ENCODE results near the gene TFDP2.
"Not testable (repeated sequence)": the region's sequence is repeated elsewhere in the genome, so short reads cannot be mapped to it uniquely, and the experiment has no call there.

Gene TFDP2

GRCh38 chr3:141926929-141927328 lies 222.4 kb downstream of the TFDP2 start:
- DNase-seq (ENCODE audit: low spot score) = no peak

DNA sequence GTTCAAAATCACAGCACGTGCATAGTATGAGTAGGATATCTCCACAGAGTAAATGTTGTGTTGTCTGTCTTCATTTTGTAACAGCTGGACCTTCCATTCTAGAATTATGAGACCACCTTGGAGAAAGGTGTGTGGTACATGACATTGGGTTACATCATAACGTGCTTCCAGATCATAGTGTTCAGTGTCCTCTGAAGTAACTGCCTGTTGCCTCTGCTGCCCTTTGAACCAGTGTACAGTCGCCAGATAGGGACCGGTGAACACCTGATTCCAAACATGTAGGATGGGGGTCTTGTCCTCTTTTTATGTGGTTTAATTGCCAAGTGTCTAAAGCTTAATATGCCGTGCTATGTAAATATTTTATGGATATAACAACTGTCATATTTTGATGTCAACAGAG lies 223.7 kb downstream of the TFDP2 start:
- DNase-seq (ENCODE audit: low spot score) = not testable (repeated sequence)

GRCh38 chr3:141921316-141921715 lies 228.0 kb downstream of the TFDP2 start:
- no peak for DNase-seq (ENCODE audit: low spot score)

- no peak for DNase-seq (ENCODE audit: low spot score)
Observed at GRCh38 chr3:141920701-141921100, 228.6 kb downstream of the TFDP2 start.

DNA sequence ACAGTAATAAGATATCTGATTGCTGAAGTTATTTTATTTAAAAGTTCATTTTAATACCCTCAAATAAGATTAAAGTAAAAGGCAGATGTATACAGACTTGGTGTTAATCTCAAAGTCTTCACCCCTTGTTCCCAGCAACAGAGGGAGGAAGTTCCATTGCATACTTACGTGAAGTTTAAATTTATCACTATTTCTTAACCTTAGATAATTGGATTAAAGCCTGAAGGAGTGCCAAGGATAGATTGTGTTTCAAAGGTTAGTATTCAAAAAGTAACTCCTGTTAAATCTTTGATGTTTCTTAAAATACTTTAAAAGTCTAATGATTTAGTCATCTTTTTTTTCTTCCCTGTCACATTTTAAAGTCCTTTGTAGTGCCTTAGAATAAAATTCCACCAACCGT lies 233.6 kb downstream of the TFDP2 start:
- no peak for DNase-seq (ENCODE audit: low spot score)

GRCh38 chr3:141915016-141915415 lies 234.3 kb downstream of the TFDP2 start:
- DNase-seq (ENCODE audit: low spot score) = no peak

GRCh38 chr3:141914311-141914710 lies 235.0 kb downstream of the TFDP2 start:
- no peak for DNase-seq (ENCODE audit: low spot score)

DNA sequence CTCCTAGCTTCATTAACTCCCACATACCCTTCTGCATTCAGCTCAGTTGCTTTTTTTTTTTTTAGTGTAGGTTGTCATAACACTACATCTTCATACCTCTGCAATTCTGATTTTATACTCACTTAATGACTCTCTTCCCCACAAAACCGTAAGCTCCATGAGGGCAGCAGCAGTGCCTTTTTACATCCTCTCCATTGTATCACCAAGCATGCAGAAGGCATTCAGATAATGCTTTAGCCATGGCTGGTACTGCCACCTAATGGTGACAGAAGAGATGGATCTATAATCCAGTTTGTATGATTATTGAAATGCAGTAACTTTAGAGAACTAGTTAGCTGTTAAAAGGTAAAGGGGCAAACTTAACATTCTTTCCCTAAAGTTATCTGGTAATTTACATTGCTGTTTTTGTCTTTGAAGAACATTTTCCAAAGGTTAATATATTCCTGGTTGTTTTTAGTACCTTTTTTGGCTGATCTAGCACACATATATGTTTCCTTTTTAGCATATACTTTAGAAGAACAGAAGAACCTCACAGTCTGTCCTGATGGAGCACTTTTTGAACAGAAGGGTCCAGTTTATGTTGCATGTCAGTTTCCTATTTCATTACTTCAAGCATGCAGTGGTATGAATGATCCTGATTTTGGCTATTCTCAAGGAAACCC lies 236.1 kb downstream of the TFDP2 start:
- peak; percentile 8 for DNase-seq (ENCODE audit: low spot score)

GRCh38 chr3:141909986-141910385 lies 239.4 kb downstream of the TFDP2 start:
- DNase-seq (ENCODE audit: low spot score) = not testable (repeated sequence)

- no peak for DNase-seq (ENCODE audit: low spot score)
Observed at GRCh38 chr3:141909408-141909807, 239.9 kb downstream of the TFDP2 start.

DNA sequence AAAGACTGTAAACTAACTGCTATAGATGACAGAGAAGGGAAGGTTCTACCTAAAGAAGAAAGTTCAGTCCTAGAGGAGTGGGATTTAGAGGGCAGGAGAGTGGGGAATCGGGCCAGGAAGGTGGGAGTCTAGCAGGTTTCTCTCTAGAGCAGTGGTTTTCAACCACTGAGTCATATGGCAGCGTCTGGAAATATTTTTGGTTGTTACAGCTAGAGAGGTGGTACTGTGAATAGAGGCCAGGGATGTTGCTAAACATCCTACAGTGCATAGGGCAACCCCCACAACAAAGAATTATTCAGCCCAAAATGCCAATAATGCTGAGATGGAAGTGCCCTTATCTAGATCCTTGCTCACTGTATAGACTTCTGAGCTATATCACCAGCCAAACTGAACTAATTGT lies 244.2 kb downstream of the TFDP2 start:
- no peak for DNase-seq (ENCODE audit: low spot score)

DNA sequence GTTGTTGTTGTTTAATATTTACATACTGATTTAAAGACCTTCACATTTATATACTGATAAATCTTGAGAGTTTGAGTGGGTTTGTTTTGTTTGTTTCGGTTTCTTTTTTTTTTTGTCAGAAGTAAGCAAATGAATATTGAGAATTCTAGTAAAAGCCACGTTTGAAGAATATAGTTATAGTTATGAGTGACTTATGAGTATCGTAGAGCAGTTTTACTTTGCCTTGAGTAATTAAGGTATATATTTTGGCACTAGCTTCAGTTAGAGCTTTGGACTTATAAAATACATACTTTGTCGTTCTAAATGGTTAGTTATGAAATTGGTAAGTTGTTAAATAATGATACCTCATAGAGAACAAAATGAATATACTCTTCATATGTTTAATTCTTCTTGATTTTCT lies 245.1 kb downstream of the TFDP2 start:
- DNase-seq (ENCODE audit: low spot score) = no peak

DNA sequence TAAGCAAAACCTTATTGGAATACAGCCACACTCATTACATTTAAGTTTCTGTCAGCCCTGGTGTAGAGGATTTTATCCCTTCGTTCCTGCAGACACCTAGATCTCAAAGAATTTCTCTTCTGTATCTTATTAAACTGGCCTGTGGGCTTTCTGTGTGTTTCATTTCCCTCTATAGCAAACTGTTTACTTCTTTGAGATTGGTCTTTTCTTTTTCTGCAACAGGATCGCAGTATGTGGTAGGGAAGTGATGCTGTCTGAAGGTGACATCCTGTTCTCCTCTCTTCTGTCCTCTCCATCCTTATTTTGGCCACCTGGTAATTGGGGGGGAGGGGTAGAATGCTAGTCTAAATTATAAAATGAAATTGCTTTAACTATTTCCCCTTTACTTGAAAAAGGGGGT lies 247.4 kb downstream of the TFDP2 start:
- no peak for DNase-seq (ENCODE audit: low spot score)

GRCh38 chr3:141900343-141900742 lies 249.0 kb downstream of the TFDP2 start:
- no peak for DNase-seq (ENCODE audit: low spot score)

DNA sequence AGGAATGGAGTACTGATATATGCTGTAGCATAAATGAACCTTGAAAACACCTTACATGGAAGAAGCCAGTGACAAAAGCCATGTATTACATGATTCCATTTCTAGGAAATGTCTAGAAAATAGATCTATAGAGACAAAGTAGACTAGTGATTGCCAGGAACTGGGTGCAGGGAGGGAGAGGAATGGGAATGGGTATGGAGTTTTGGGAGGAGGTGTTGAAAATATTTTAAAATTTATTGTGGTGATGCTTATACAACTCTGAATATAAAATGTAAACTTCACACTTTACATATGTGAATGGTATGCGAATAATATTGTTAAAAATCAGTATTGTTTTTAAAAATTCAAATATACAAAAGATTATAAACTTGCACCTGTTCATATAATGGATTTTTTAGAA lies 250.4 kb downstream of the TFDP2 start:
- DNase-seq (ENCODE audit: low spot score) = no peak

GRCh38 chr3:141895731-141896130 lies 253.6 kb downstream of the TFDP2 start:
- DNase-seq (ENCODE audit: low spot score) = no peak

DNA sequence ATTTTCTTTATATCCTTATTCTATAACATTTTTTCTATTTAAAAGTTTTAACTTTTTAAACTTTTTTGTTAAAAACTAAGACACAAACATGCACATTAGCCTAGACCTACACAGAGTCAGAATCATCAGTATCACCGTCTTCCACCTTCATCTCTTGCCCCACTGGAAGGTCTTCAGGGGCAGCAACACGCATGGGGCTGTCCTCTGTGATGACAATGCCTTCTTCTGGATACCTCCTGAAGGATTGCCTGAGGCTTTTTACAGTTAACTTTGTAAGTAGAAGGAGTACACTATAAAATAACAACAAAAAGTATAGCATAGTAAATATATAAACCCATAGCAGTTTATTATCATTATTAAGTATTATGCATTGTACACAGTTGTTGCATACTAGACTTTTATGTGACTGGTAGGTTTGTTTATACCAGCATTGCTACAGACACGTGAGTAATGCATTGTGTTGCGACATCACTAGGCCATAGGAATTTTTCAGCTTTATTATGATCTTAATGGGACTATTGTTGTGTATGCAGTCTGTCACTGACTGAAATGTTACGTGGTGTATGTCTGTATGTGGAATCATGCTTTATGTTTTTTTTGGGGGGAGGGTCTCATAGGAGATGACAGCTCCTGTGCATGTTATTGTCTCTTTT lies 254.7 kb downstream of the TFDP2 start:
- DNase-seq (ENCODE audit: low spot score) = no peak

Measured in globus pallidus (tissue), 1 donor.